K562 (cell line): ENCODE results near the gene S100P. TPM values are rescaled to one million over a fixed set of nuclear protein-coding genes. Genes with fewer than 3 reads are reported as not detected.
A peak's percentile ranks its signal among the peaks of the same experiment; 100 is the strongest.

Source experiments
- BCOR ChIP-seq: fragments of 450-650 bp; IDR thresholded peaks from 2 replicates; pipeline ENCODE4 v1.6.1; 2016
- CBFA2T2 ChIP-seq: fragments of 450-650 bp; conservative IDR thresholded peaks from 2 replicates; pipeline ENCODE4 v1.6.1; 2017; ENCODE audit warnings: mild to moderate bottlenecking
- CREM ChIP-seq: IDR thresholded peaks from 2 replicates; pipeline ENCODE4 v1.6.1; 2014; ENCODE audit warnings: antibody characterized with exemption, low read depth
- CXXC5 ChIP-seq: fragments of 250-450 bp; sonication (Bioruptor Pico); IDR thresholded peaks from 2 replicates; pipeline ENCODE4 v1.8.0; 2022; ENCODE audit warnings: inconsistent platforms, mild to moderate bottlenecking, moderate library complexity
- EHMT2 ChIP-seq: fragments of 450-650 bp; IDR thresholded peaks from 2 replicates; pipeline ENCODE4 v1.6.1; 2018; ENCODE audit warnings: antibody characterized with exemption
- HDAC2 ChIP-seq: fragments of 450-650 bp; IDR thresholded peaks from 2 replicates; pipeline ENCODE4 v1.6.1; 2016; ENCODE audit warnings: mild to moderate bottlenecking
- MAZ ChIP-seq, 2 experiments: fragments of 450-650 bp in 1 of 2; sonication (generic) in 1 of 2; formaldehyde crosslinking; IDR thresholded peaks in 1 of 2; conservative IDR thresholded peaks in 1 of 2; 2 replicates each; pipeline versions ENCODE4 v1.4.0 to v1.5.0; 2020; ENCODE audit warnings: mild to moderate bottlenecking in 1 of 2, missing genetic modification reagents in 1 of 2
- NELFE ChIP-seq: IDR thresholded peaks from 2 replicates; pipeline ENCODE4 v1.6.1; 2011; ENCODE audit warnings: mild to moderate bottlenecking; ENCODE audit not compliant: insufficient read depth, insufficient read length
- NUFIP1 ChIP-seq: fragments of 450-650 bp; IDR thresholded peaks from 2 replicates; pipeline ENCODE4 v1.6.1; 2018; ENCODE audit not compliant: partially characterized antibody
- PTRF ChIP-seq: fragments of 450-650 bp; IDR thresholded peaks from 2 replicates; pipeline ENCODE4 v1.6.1; 2016; ENCODE audit warnings: mild to moderate bottlenecking, missing genetic modification characterization, missing compliant biosample characterization
- SIX5 ChIP-seq, 2 experiments: IDR thresholded peaks; 2 replicates each; pipeline ENCODE4 v1.6.1; 2011; ENCODE audit warnings: low read length in 2 of 2, borderline replicate concordance in 1 of 2, low read depth in 1 of 2, mild to moderate bottlenecking in 1 of 2, moderate library complexity in 1 of 2; ENCODE audit not compliant: insufficient read depth in 1 of 2
- SMAD3 ChIP-seq: fragments of 450-650 bp; formaldehyde crosslinking; conservative IDR thresholded peaks from 2 replicates; pipeline ENCODE4 v1.4.0; 2020; ENCODE audit warnings: mild to moderate bottlenecking
- SRSF3 ChIP-seq: fragments of 200-400 bp; formaldehyde crosslinking; IDR thresholded peaks from 2 replicates; pipeline ENCODE4 v1.6.1; 2016; ENCODE audit warnings: mild to moderate bottlenecking, low read length, moderate library complexity; ENCODE audit not compliant: insufficient read depth
- TCF7L2 ChIP-seq: fragments of 150-350 bp; IDR thresholded peaks from 2 replicates; pipeline ENCODE4 v1.6.1; 2016; ENCODE audit warnings: low read depth, mild to moderate bottlenecking, low read length, moderate library complexity
- ZNF124 ChIP-seq: sonication (generic); formaldehyde crosslinking; IDR thresholded peaks from 2 replicates; pipeline ENCODE4 v1.8.1; 2022; ENCODE audit warnings: missing genetic modification reagents
- ZNF316 ChIP-seq: fragments of 450-650 bp; IDR thresholded peaks from 2 replicates; pipeline ENCODE4 v1.6.1; 2016
- ZNF347 ChIP-seq: fragments of 450-650 bp; formaldehyde crosslinking; IDR thresholded peaks from 2 replicates; pipeline ENCODE4 v1.4.0; 2020; ENCODE audit warnings: low read depth, mild to moderate bottlenecking, moderate library complexity
- ZNF354B ChIP-seq: fragments of 250-450 bp; sonication (Bioruptor Pico); IDR thresholded peaks from 2 replicates; pipeline ENCODE4 v1.4.0; 2020
- ZNF507 ChIP-seq: conservative IDR thresholded peaks from 2 replicates; pipeline ENCODE4 v1.6.1; 2017; ENCODE audit warnings: missing genetic modification characterization, missing compliant biosample characterization
- ZNF76 ChIP-seq: fragments of 250-450 bp; sonication (Bioruptor Pico); IDR thresholded peaks from 2 replicates; pipeline ENCODE4 v1.4.0; 2020; ENCODE audit warnings: mild to moderate bottlenecking, moderate library complexity, borderline replicate concordance
- ZNF830 ChIP-seq: fragments of 250-450 bp; sonication (Bioruptor Pico); IDR thresholded peaks from 2 replicates; pipeline ENCODE4 v1.5.0; 2021; ENCODE audit warnings: mild to moderate bottlenecking
- polyA plus RNA-seq, 8 experiments: library from polyadenylated mRNA; depleted of rRNA in 4 of 8; stranded (reverse) in 5 of 8; unstranded in 3 of 8; fragments of >200 nt; fragmentation: Nextera tagmentation in 2 of 8; fragmentation: Illumina TruSeq in 1 of 8; extraction: Ambion mirVana in 2 of 8; extraction: Trizol in 1 of 8; gene quantifications; 2 replicates each; pipeline versions ENCODE4 v1.2.1 to v1.2.3, GENCODE V29; 2011 to 2014; ENCODE audit warnings: inconsistent platforms in 1 of 8, missing spikeins in 1 of 8
- total RNA-seq, 7 experiments: library from RNA; depleted of rRNA in 6 of 7; stranded (reverse); fragments of >200 nt in 6 of 7; fragmentation: Illumina TruSeq in 2 of 7; extraction: Trizol in 2 of 7; gene quantifications; 2 replicates each; pipeline versions ENCODE4 v1.2.1 to v1.2.3, GENCODE V29; 2011 to 2021; ENCODE audit warnings: low replicate concordance in 1 of 7
- TF ChIP-seq, protein P1 (sequence below): fragments of 250-450 bp; sonication (Bioruptor Pico); IDR thresholded peaks from 2 replicates; pipeline ENCODE4 v1.4.0; 2020
- TF ChIP-seq, protein P2 (sequence below): sonication (generic); formaldehyde crosslinking; IDR thresholded peaks from 2 replicates; pipeline ENCODE4 v1.8.0; 2022; ENCODE audit warnings: mild to moderate bottlenecking, missing genetic modification reagents
- TF ChIP-seq, protein P3 (sequence below): fragments of 450-650 bp; IDR thresholded peaks from 2 replicates; pipeline ENCODE4 v1.6.1; 2016; ENCODE audit warnings: missing biosample characterization, missing genetic modification characterization
- TF ChIP-seq, protein P4 (sequence below): sonication (generic); formaldehyde crosslinking; IDR thresholded peaks from 2 replicates; pipeline ENCODE4 v1.9.0; 2022; ENCODE audit warnings: mild to moderate bottlenecking, missing genetic modification reagents
- TF ChIP-seq, protein P5 (sequence below): fragments of 450-650 bp; formaldehyde crosslinking; IDR thresholded peaks from 2 replicates; pipeline ENCODE4 v1.4.0; 2022; ENCODE audit warnings: mild to moderate bottlenecking, moderate library complexity

The S100P gene
- total and polyA plus RNA-seq, 9 of the 15 experiments (the other 6 are each of a cell fraction or from before 2014, with no cell fraction given): 4.1 to 23.8 (median 7.5) TPM

DNA sequence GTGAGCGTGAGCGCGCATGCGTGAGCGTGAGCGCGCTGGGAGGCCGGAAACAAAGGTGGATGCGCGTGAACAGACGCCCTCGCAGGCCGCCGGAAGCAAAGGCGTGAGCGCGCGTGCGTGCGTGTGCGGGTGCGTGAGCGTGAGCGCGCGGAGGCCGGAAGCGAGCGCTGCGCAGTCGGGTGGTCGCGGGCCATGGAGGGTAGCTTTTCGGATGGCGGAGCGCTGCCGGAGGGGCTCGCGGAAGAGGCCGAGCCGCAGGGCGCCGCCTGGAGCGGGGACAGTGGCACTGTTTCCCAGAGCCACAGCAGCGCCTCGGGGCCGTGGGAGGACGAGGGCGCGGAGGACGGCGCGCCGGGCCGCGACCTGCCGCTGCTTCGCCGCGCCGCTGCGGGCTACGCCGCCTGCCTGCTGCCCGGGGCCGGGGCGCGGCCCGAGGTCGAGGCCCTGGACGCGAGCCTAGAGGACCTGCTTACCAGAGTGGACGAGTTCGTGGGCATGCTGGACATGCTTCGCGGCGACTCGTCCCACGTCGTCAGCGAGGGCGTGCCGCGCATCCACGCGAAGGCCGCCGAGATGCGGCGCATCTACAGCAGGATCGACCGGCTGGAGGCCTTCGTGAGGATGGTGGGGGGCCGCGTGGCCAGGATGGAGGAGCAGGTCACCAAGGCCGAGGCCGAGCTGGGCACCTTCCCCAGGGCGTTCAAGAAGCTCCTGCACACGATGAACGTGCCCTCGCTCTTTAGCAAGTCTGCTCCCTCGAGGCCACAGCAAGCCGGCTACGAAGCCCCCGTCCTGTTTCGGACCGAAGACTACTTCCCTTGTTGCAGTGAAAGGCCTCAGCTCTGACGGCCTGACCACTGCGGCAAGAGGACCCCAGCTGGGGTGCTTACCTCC is 22.6 kb downstream of the S100P start, which contains the start of gene BLOC1S4 (continued):
- TF ChIP-seq CBFA2T2 (no peak), ZNF347 (CRISPR knock-in tag) (no peak), PTRF (tag) (no peak), ZNF830 (CRISPR knock-in tag) (0 out of 2 replicates have a peak, but pooled peaks have one; percentile 35), BCOR (0 out of 2 replicates have a peak, but pooled peaks have one; percentile 11), EHMT2 (no peak), SMAD3 (0 out of 2 replicates have a peak, but pooled peaks have one; percentile 24), ZNF124 (CRISPR knock-in tag) (no peak), SIX5 (IDR thresholded peaks at IDR 0.05; ENCODE audit: borderline replicate concordance in 1 of 2, insufficient read depth in 1 of 2, low read depth in 1 of 2, low read length in 2 of 2) (no peak), TCF7L2 (no peak), ZNF507 (tag) (no peak), CREM (peak; percentile 83), CXXC5 (CRISPR knock-in tag) (peak; percentile 97), SRSF3 (no peak), NUFIP1 (no peak), ZNF76 (no peak), ZNF354B (CRISPR knock-in tag) (no peak), MAZ (CRISPR knock-in tag; conservative IDR thresholded peaks at IDR 0.05 in 1 of 2, IDR thresholded peaks at IDR 0.05 in 1 of 2) (peak; percentile 61 to 71; a peak in 2 of 4 replicates), ZNF316 (no peak), NELFE (no peak), HDAC2 (no peak)
- TF ChIP-seq, protein P1, sequence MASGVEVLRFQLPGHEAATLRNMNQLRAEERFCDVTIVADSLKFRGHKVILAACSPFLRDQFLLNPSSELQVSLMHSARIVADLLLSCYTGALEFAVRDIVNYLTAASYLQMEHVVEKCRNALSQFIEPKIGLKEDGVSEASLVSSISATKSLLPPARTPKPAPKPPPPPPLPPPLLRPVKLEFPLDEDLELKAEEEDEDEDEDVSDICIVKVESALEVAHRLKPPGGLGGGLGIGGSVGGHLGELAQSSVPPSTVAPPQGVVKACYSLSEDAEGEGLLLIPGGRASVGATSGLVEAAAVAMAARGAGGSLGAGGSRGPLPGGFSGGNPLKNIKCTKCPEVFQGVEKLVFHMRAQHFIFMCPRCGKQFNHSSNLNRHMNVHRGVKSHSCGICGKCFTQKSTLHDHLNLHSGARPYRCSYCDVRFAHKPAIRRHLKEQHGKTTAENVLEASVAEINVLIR (CRISPR knock-in tag): no peak; the same call in 1 of the 2 replicates
- TF ChIP-seq, protein P2, sequence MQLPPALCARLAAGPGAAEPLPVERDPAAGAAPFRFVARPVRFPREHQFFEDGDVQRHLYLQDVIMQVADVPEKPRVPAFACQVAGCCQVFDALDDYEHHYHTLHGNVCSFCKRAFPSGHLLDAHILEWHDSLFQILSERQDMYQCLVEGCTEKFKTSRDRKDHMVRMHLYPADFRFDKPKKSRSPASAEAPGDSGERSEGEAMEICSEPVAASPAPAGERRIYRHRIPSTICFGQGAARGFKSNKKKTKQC (CRISPR knock-in tag): no peak; the same call in 1 of the 2 replicates
- TF ChIP-seq, protein P3, sequence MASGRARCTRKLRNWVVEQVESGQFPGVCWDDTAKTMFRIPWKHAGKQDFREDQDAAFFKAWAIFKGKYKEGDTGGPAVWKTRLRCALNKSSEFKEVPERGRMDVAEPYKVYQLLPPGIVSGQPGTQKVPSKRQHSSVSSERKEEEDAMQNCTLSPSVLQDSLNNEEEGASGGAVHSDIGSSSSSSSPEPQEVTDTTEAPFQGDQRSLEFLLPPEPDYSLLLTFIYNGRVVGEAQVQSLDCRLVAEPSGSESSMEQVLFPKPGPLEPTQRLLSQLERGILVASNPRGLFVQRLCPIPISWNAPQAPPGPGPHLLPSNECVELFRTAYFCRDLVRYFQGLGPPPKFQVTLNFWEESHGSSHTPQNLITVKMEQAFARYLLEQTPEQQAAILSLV (tag): no peak
- TF ChIP-seq, protein P4, sequence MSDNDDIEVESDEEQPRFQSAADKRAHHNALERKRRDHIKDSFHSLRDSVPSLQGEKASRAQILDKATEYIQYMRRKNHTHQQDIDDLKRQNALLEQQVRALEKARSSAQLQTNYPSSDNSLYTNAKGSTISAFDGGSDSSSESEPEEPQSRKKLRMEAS: peak; percentile 51; the same call in 1 of the 2 replicates
- TF ChIP-seq, protein P5, sequence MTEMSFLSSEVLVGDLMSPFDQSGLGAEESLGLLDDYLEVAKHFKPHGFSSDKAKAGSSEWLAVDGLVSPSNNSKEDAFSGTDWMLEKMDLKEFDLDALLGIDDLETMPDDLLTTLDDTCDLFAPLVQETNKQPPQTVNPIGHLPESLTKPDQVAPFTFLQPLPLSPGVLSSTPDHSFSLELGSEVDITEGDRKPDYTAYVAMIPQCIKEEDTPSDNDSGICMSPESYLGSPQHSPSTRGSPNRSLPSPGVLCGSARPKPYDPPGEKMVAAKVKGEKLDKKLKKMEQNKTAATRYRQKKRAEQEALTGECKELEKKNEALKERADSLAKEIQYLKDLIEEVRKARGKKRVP (CRISPR knock-in tag): no peak
